ENCODE data around the gene CACNA2D3.

DNA sequence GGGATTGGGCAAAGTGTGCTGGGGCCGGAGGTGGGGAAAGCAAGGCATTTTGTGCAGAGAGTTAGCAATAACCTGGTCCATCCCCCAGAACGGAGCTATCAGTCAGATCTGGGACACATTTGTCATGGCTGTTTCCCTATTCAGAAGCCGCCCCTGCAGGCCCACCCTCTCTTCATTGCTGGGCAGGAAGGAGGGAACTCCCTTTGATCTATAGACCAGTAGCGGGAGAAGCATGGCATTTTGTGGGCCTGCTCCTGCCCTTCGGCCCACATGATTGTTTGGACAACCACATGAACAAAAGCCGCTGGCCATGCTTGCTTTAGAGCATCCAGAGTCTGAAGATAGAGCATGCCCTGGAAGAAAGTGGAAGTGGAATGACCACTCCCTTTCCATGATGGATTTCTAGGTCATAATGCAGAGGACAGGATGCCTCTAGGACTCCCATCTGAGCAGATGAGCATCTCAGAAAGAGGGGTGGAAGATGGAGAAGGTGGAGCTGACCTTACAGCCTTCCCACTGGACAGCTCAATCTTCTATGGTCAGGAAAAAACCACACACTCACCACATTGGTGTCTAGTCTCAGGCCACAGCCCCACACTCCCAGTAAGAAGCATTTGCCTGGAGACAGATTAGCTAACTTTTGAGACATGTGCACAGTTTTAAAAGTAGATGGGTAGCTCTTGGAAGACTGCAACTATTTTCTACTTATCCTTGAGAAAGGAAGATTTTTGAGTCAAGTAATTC is 817.4 kb downstream of the CACNA2D3 start:
- TF ChIP-seq, protein P1, sequence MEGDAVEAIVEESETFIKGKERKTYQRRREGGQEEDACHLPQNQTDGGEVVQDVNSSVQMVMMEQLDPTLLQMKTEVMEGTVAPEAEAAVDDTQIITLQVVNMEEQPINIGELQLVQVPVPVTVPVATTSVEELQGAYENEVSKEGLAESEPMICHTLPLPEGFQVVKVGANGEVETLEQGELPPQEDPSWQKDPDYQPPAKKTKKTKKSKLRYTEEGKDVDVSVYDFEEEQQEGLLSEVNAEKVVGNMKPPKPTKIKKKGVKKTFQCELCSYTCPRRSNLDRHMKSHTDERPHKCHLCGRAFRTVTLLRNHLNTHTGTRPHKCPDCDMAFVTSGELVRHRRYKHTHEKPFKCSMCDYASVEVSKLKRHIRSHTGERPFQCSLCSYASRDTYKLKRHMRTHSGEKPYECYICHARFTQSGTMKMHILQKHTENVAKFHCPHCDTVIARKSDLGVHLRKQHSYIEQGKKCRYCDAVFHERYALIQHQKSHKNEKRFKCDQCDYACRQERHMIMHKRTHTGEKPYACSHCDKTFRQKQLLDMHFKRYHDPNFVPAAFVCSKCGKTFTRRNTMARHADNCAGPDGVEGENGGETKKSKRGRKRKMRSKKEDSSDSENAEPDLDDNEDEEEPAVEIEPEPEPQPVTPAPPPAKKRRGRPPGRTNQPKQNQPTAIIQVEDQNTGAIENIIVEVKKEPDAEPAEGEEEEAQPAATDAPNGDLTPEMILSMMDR (IDR thresholded peaks at IDR 0.05) = no peak
- no peak for TF ChIP-seq ZFX (IDR thresholded peaks at IDR 0.05; ENCODE audit: borderline replicate concordance)
